K562 (cell line): Measurements from ENCODE around the gene NDUFAF3. TPM values are rescaled to one million over a fixed set of nuclear protein-coding genes. Genes with fewer than 3 reads are reported as not detected.
A peak's percentile ranks its signal among the peaks of the same experiment; 100 is the strongest.

Source experiments
- CBX3 ChIP-seq, 2 experiments: IDR thresholded peaks; 1 replicate in 1 of 2; 2 replicates in 1 of 2; pipeline ENCODE4 v1.6.1; 2012; ENCODE audit warnings: inconsistent platforms in 2 of 2, low read length in 2 of 2, borderline replicate concordance in 1 of 2, control low read depth in 1 of 2
- CC2D1A ChIP-seq: fragments of 450-650 bp; IDR thresholded peaks from 2 replicates; pipeline ENCODE4 v1.6.1; 2017; ENCODE audit warnings: mild to moderate bottlenecking
- CREBBP ChIP-seq: IDR thresholded peaks from one replicate; pipeline ENCODE4 v1.6.1; 2012; ENCODE audit warnings: low read depth, mild to moderate bottlenecking, control low read depth, inconsistent platforms, low read length
- FOXK1 ChIP-seq: sonication (generic); formaldehyde crosslinking; IDR thresholded peaks from 2 replicates; pipeline ENCODE4 v1.8.0; 2022; ENCODE audit warnings: missing genetic modification reagents, mild to moderate bottlenecking, borderline replicate concordance
- KDM1A ChIP-seq, 2 experiments: fragments of 450-650 bp; IDR thresholded peaks; 2 replicates each; pipeline ENCODE4 v1.6.1; 2016; ENCODE audit warnings: mild to moderate bottlenecking in 2 of 2
- MAZ ChIP-seq, 2 experiments: fragments of 450-650 bp in 1 of 2; sonication (generic) in 1 of 2; formaldehyde crosslinking; IDR thresholded peaks in 1 of 2; conservative IDR thresholded peaks in 1 of 2; 2 replicates each; pipeline versions ENCODE4 v1.4.0 to v1.5.0; 2020; ENCODE audit warnings: mild to moderate bottlenecking in 1 of 2, missing genetic modification reagents in 1 of 2
- MLLT1 ChIP-seq, 2 experiments: fragments of 450-650 bp; IDR thresholded peaks; 2 replicates each; pipeline ENCODE4 v1.6.1; 2016
- MXI1 ChIP-seq: IDR thresholded peaks from 2 replicates; pipeline ENCODE4 v1.6.1; 2011; ENCODE audit warnings: low read depth, mild to moderate bottlenecking, improper control_type of control experiment, low read length
- MYC ChIP-seq, 2 experiments: fragments of 250-450 bp in 1 of 2; sonication (Bioruptor Pico) in 1 of 2; IDR thresholded peaks; 2 replicates each; pipeline versions ENCODE4 v1.5.1 to v1.6.1; 2012 to 2021; ENCODE audit warnings: low read depth in 2 of 2, borderline replicate concordance in 1 of 2, improper control_type of control experiment in 1 of 2, low read length in 1 of 2, mild to moderate bottlenecking in 1 of 2, moderate library complexity in 1 of 2
- POLR2A ChIP-seq: fragments of 450-650 bp; conservative IDR thresholded peaks from 2 replicates; pipeline ENCODE4 v1.6.1; 2016
- PYGO2 ChIP-seq: fragments of 450-650 bp; IDR thresholded peaks from 2 replicates; pipeline ENCODE4 v1.6.1; 2016; ENCODE audit warnings: mild to moderate bottlenecking, missing genetic modification characterization, moderate library complexity, missing compliant biosample characterization
- SMARCB1 ChIP-seq: IDR thresholded peaks from 2 replicates; pipeline ENCODE4 v1.6.1; 2011; ENCODE audit warnings: improper control_type of control experiment, low read depth; ENCODE audit not compliant: insufficient read length
- TAF7 ChIP-seq: fragments of 450-650 bp; IDR thresholded peaks from 2 replicates; pipeline ENCODE4 v1.6.1; 2016; ENCODE audit warnings: missing genetic modification characterization, missing compliant biosample characterization
- TFE3 ChIP-seq: fragments of 450-650 bp; formaldehyde crosslinking; IDR thresholded peaks from 2 replicates; pipeline ENCODE4 v1.4.0; 2020; ENCODE audit warnings: mild to moderate bottlenecking, mixed read lengths
- XRCC3 ChIP-seq: fragments of 450-650 bp; IDR thresholded peaks from 2 replicates; pipeline ENCODE4 v1.6.1; 2017; ENCODE audit warnings: mild to moderate bottlenecking, moderate library complexity
- ZBTB2 ChIP-seq: fragments of 450-650 bp; IDR thresholded peaks from 2 replicates; pipeline ENCODE4 v1.6.1; 2016; ENCODE audit warnings: antibody characterized with exemption
- ZNF212 ChIP-seq: fragments of 450-650 bp; formaldehyde crosslinking; IDR thresholded peaks from 2 replicates; pipeline ENCODE4 v1.4.0; 2020; ENCODE audit warnings: mild to moderate bottlenecking
- ZNF311 ChIP-seq: fragments of 250-450 bp; sonication (Bioruptor Pico); IDR thresholded peaks from 2 replicates; pipeline ENCODE4 v1.4.0; 2020; ENCODE audit warnings: mild to moderate bottlenecking, moderate library complexity
- ZNF655 ChIP-seq: fragments of 250-450 bp; sonication (Bioruptor Pico); IDR thresholded peaks from 2 replicates; pipeline ENCODE4 v1.5.0; 2021
- ZNF740 ChIP-seq, 3 experiments: fragments of 200-800 bp in 1 of 3; sonication (Bioruptor generic) in 1 of 3; sonication (generic) in 1 of 3; formaldehyde crosslinking in 1 of 3; IDR thresholded peaks; 2 replicates each; pipeline versions ENCODE4 v1.6.1 to v1.8.0; 2016 to 2022; ENCODE audit warnings: mild to moderate bottlenecking in 2 of 3, missing compliant biosample characterization in 2 of 3, missing genetic modification characterization in 2 of 3, missing genetic modification reagents in 1 of 3
- polyA plus RNA-seq, 8 experiments: library from polyadenylated mRNA; depleted of rRNA in 4 of 8; stranded (reverse) in 5 of 8; unstranded in 3 of 8; fragments of >200 nt; fragmentation: Nextera tagmentation in 2 of 8; fragmentation: Illumina TruSeq in 1 of 8; extraction: Ambion mirVana in 2 of 8; extraction: Trizol in 1 of 8; gene quantifications; 2 replicates each; pipeline versions ENCODE4 v1.2.1 to v1.2.3, GENCODE V29; 2011 to 2014; ENCODE audit warnings: inconsistent platforms in 1 of 8, missing spikeins in 1 of 8
- total RNA-seq, 7 experiments: library from RNA; depleted of rRNA in 6 of 7; stranded (reverse); fragments of >200 nt in 6 of 7; fragmentation: Illumina TruSeq in 2 of 7; extraction: Trizol in 2 of 7; gene quantifications; 2 replicates each; pipeline versions ENCODE4 v1.2.1 to v1.2.3, GENCODE V29; 2011 to 2021; ENCODE audit warnings: low replicate concordance in 1 of 7

NDUFAF3 gene
- total and polyA plus RNA-seq, 9 of the 15 experiments (the other 6 are each of a cell fraction or from before 2014, with no cell fraction given) = 17.0 to 127 (median 36.3) TPM

- TF ChIP-seq ZNF655 (CRISPR knock-in tag) (no peak), SMARCB1 (no peak), POLR2A (no peak; the same call in none of the 2 replicates), TFE3 (CRISPR knock-in tag) (no peak), KDM1A (IDR thresholded peaks at IDR 0.05) (no peak), TAF7 (tag) (no peak), PYGO2 (no peak), MLLT1 (IDR thresholded peaks at IDR 0.05) (no peak), ZBTB2 (no peak), ZNF212 (CRISPR knock-in tag) (no peak), FOXK1 (CRISPR knock-in tag) (no peak; the same call in 1 of the 2 replicates), MYC (IDR thresholded peaks at IDR 0.05; ENCODE audit: low read depth, low read length) (peak; percentile 40; the same call in 1 of the 2 replicates), MYC (CRISPR knock-in tag; IDR thresholded peaks at IDR 0.05; ENCODE audit: borderline replicate concordance, low read depth) (no peak; the same call in 1 of the 2 replicates), ZNF740 (CRISPR knock-in tag; IDR thresholded peaks at IDR 0.05) (no peak; the same call in 1 of the 2 replicates), ZNF740 (tag; IDR thresholded peaks at IDR 0.05) (no peak), MAZ (CRISPR knock-in tag; conservative IDR thresholded peaks at IDR 0.05 in 1 of 2, IDR thresholded peaks at IDR 0.05 in 1 of 2) (peak in 1 of 2 experiments; percentile 58; a peak in 3 of 4 replicates), XRCC3 (no peak), MXI1 (no peak), ZNF311 (no peak), CC2D1A (no peak), CREBBP (no peak), CBX3 (IDR thresholded peaks at IDR 0.05; ENCODE audit: borderline replicate concordance in 1 of 2, low read length in 2 of 2) (peak in 1 of 2 experiments; percentile 59; a peak in 1 of 3 replicates)
These were observed at the start of gene NDUFAF3 (continued) for GRCh38 chr3:49021813-49022687.
